T follicular helper cell (primary cell): ENCODE data around the gene LIF.
A peak's percentile ranks its signal among the peaks of the same experiment; 100 is the strongest.

Source experiments
- DNase-seq: peaks from one replicate; pipeline ENCODE4 v3.0.0-alpha.2; 2020; ENCODE audit warnings: low read depth

LIF gene

GRCh38 chr22:30263883-30264282 is 17.3 kb upstream of the LIF start:
- no peak for DNase-seq

DNA sequence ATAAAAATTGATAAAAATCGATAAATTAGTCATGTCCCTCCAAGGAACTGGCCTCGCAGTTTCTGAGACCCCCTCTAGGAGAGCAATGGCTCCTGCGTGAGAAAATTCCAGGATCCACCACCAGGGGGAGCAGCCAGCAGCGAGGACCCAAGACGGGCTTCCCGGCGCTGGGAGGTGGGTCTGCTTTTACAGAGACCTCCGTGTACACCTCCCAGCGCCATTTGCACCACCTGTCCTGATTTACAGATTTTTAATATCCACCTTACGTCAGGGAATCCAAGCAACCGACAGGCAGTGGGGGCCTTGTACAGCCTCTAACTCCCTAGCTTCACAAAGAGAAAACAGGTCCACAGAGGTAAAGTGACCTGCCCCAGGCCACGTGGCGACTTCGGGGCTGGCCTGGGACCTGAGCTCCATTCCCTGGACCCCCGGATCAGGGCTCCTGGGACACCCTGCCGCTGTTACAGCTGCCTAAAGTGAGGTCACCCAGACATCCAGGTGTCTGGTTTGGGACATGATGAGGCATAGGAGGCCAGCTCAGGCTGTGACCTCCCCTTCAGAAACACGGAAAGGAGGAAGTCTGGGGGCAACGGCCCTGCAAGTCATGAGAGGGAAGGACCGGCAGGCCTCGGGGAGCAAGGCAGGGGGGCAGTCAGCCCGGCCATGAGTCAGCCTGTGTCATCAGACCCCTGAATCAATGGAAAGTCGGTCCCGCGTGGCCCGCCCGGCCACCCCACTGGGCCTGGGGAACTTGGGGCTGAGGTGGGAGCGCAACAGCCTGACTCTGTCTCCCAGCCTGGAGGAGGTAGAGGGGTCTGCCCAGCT is 16.6 kb upstream of the LIF start:
- peak; percentile 68 for DNase-seq

DNA sequence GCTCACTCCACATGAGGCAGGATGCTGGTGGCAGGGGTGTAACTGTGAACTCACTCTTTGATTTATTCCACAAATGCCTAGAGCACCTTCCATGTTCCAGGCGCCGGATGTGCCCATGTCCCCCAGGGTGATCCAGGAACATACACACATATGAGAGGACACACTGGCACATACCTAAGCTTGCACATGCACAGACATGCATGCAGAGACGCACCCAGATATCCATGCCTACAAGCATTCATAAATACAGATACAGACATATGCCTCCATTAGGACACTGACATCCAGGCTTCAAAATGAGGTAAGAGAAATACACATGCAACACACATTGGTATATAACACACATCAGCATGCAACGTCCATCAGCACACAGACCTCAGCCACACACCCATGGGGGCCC is 15.6 kb upstream of the LIF start:
- DNase-seq = no peak

DNA sequence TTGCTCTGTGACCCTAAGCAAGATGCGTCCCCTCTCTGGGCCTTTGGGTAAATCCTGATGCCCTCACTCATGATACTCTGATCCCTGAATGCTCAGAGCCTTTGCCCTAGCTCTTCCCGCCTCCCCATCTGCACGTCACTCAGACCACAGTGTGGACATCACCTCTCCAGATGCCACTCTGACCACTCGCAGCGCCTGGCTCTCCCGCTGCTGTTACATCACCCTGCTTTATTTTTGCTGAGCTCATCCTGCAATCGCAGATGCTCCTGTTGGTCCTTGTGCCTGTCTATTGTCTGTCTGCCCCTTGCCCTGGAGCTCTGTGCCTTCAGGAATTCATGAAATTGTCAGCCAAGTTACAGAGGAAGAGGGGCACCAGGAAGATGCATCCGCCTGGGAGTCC is 14.6 kb upstream of the LIF start:
- no peak for DNase-seq

DNA sequence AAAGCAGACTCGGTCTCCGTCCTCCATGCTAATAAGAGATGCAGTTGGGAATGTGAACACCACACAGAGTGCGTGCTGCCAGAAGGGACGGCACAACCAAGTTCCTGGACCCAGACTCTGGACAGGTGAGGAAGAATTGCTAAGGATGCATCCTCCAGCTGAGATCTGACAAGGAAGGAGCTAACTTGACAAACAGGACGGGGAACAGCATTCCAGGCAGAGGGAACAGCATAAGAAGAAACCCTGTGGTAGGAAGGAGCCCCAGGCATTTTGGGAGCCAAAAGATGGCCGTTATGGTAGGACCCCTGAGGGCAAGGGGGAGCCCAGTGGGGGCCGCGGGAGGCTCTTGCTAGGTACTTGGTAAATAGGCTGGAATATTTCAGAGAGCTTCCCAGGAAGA is 14.1 kb upstream of the LIF start:
- no peak for DNase-seq

GRCh38 chr22:30260276-30260675 is 13.7 kb upstream of the LIF start:
- DNase-seq = no peak

GRCh38 chr22:30254314-30254713 is 7.8 kb upstream of the LIF start:
- DNase-seq = no peak

GRCh38 chr22:30253205-30253852 is 6.8 kb upstream of the LIF start:
- DNase-seq = no peak

GRCh38 chr22:30252411-30253204 is 6.0 kb upstream of the LIF start:
- no peak for DNase-seq

GRCh38 chr22:30251711-30252110 is 5.2 kb upstream of the LIF start:
- no peak for DNase-seq

GRCh38 chr22:30250661-30251267 is 4.2 kb upstream of the LIF start:
- DNase-seq = no peak

DNA sequence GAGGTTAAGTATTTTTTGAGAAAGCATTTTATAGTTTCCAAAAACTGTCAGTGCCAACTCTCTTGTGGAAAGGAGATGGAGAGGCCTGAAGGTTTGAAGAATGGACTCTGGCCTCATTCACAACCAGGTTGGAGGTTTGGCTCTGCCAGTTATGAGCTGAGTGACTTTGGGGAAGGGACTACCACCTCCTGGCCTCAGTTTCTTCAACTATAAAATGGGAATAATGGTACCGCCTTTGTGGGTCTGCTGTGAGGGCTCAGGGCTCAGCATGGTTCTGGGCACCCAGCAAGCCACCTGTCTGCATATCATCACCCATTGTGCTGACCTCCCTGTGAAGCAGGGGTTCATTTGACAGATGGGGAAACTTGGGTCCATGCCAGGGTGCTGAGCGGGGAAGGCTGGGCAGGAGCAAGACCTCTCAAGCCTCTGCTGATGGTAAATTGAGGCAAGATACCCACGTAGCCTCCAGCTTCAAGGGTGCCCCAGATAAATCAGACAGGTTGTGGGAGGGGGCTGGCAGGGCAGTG is 3.5 kb upstream of the LIF start:
- no peak for DNase-seq

DNA sequence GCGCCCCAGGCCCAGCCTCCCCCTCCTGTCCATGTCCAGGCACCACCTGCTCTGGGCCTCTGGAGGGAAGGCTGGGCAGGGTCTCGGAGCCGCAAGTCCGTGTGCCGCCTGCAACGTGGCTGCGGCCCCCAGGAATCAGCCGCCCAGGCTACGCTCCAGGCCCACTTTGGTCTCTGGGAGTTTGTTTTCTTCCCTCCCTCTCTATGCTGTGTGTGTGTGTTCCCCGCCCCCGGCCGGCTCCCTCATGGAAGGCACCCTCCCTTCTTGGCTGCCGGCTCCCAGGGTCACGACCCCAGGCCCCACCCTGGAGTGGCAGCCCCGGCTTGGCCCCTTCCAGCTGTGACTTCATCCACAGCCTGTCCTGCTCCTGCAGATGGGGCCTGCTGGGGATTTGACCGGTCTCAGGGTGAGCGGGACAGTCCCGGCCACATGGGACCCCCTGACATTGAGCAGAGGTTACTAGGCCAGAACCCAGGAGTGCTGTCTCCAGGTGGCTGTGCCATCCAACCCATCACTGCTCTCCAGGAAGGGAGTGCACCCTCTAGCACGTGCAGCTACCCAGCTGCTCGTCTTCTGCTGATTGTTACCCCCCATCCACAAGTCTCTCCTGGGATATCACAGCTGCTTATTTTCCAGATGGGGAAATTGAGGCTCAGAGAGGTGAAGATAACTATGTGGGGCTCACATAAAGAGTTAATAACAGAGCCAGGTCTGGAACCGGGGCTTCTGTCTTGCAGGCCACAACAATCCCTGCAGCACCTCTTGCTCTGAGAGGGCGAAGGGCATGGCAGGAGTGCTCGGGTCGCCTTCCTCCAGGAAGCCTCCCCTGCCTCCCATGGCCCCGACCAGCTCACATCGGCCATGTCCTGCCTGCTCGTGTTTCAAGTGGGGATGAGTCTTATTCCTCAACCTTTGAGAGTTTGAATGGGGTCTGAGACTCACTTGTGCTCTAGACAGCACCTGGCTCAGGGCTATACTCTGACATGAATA is 2.8 kb upstream of the LIF start:
- no peak for DNase-seq

- DNase-seq = no peak
Measured at GRCh38 chr22:30248484-30248883, 1.9 kb upstream of the LIF start.

DNA sequence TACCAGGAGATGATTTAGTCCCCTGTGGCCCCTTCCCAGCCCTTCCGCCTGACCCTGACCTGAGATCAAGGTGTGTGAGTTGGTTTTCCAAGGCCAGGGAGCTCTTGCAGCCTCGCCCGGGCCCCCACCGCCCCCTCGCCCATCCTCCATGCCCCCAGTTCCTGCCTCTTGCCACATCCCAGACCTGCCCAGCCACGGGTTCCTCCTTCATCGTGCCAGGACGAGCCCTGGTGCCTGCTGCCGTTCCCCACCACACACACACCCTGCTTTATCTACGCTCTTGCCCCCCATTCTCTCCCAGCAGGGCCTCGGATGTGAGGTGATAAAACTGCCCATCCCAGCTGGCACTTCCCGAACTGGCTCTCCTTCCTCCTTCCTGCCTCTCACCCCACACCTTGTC is 1.4 kb upstream of the LIF start:
- DNase-seq = no peak

DNA sequence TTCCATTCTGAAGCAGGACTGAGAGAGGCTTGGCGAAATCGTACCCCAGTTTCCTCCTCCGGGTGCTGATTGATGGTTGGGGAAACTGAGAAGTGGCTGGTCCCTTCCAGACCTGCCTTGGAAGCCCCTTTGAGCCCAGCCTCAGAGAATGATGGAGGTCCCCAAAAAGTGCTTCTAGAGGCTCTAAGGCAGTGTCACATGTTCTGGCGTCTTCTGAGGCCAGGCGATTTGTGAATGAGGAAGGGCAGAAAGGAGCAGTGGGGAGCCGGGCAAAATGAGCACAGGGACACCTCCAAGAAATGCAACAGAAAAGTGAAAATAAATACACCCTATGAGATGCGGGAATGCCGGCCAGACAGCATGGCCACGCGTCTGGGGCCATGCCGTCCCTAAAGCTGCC is 1.0 kb upstream of the LIF start:
- no peak for DNase-seq

- no peak for DNase-seq
Measured at GRCh38 chr22:30246814-30247376, 336 bp upstream of the LIF start.

DNA sequence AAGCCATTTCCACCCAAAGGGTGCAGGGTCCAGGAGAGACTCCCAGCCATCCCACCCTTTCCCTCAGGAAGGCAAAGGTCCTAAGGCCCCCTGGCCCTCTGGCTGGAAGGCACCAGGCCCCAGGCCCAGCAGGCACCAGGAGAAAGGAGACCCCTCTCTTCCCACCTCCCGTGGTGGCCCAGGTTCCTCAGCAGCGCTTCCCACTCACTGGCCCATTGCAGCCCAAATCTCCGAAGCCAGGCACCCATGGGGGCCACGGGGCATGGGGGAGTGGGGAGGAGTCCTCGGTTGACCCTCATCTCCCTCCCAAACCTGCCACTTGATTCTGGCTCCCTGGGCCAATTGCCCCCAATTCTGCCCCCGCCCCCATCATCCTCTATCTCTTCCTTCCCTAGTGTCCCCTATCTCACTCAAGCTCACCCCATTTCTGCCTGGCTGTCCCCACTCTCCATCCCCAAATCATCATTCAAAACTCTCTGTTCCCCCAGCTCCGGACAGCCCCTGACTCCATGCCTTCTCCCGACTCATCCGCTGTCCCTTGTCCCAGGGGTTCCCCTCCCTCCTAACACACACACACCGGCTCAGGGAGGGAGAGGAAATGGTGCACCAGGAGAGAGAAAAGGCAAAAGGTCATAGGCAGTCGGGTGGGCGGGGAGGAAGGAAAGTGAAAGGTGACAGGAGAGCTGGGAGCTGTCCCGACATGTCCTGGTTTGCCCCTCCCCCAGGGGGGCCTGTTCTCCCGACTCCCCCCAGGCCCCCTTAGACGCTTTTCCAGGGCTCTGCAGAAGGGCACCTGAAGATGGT is 1.2 kb downstream of the LIF start:
- DNase-seq = no peak

- no peak for DNase-seq
Measured at GRCh38 chr22:30244641-30245040, 1.9 kb downstream of the LIF start.

DNA sequence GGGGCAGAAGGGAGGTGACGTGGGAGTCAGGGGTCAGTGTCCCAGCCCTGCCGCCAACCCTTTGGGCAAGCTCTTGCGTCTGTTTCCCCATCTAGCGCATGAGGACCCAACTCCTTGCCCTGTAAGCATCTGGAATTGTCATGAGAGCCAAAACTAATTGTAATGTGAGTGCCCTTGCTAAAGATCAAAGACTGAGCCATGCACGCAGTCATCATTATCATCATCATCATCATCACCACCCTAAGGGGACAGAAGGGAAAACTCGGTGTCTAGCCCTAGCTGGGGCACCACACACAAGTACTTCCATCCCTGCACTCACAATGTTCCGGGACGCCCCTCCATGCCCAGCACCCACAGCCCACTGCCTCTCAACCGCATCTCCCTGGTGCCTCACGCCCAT is 2.5 kb downstream of the LIF start:
- no peak for DNase-seq
